ENCODE measurements around the gene MDFI. TPM values are rescaled to one million over a fixed set of nuclear protein-coding genes. Genes with fewer than 3 reads are reported as not detected.

The MDFI gene
- total RNA-seq, 4 donors from 2014 or later = 30.4 to 70.9 (median 39.8) TPM

GRCh38 chr6:41651962-41652657 is 13.8 kb downstream of the MDFI start:
- TF ChIP-seq, protein P1, sequence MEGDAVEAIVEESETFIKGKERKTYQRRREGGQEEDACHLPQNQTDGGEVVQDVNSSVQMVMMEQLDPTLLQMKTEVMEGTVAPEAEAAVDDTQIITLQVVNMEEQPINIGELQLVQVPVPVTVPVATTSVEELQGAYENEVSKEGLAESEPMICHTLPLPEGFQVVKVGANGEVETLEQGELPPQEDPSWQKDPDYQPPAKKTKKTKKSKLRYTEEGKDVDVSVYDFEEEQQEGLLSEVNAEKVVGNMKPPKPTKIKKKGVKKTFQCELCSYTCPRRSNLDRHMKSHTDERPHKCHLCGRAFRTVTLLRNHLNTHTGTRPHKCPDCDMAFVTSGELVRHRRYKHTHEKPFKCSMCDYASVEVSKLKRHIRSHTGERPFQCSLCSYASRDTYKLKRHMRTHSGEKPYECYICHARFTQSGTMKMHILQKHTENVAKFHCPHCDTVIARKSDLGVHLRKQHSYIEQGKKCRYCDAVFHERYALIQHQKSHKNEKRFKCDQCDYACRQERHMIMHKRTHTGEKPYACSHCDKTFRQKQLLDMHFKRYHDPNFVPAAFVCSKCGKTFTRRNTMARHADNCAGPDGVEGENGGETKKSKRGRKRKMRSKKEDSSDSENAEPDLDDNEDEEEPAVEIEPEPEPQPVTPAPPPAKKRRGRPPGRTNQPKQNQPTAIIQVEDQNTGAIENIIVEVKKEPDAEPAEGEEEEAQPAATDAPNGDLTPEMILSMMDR (IDR thresholded peaks at IDR 0.05) = no peak
- TF ChIP-seq POLR2A (IDR thresholded peaks at IDR 0.05) = no peak
- intact Hi-C loops (cut with DNase I; ENCODE audit: low total_unique reads) = no loop called here
- no peak for DNase-seq (ENCODE audit: low spot score in 2 of 2)
- WGBS, 2 donors = 76 to 78% methylated on average over 14 of the region's 14 CpGs
- H3K4me3 ChIP-seq (ENCODE audit: low read depth, poor library complexity, severe bottlenecking) = no peak overlapping the region

- 77 to 83% methylated on average over 31 to 32 of the region's 32 CpGs for WGBS, 2 donors
- H3K4me3 ChIP-seq (ENCODE audit: low read depth, poor library complexity, severe bottlenecking) = no peak overlapping the region
- intact Hi-C loops (cut with DNase I; ENCODE audit: low total_unique reads) = no loop called here
- DNase-seq (ENCODE audit: low spot score in 2 of 2) = no peak
- TF ChIP-seq POLR2A (IDR thresholded peaks at IDR 0.05) = no peak
- TF ChIP-seq, protein P1 (IDR thresholded peaks at IDR 0.05) = no peak
Observed at GRCh38 chr6:41652866-41653652, 14.8 kb downstream of the MDFI start.

GRCh38 chr6:41653691-41654090 is 15.4 kb downstream of the MDFI start:
- 64 to 86% methylated on average over 4 to 5 of the region's 5 CpGs for WGBS, 2 donors
- DNase-seq (ENCODE audit: low spot score in 2 of 2) = no peak
- TF ChIP-seq POLR2A (IDR thresholded peaks at IDR 0.05) = no peak
- TF ChIP-seq, protein P1 (IDR thresholded peaks at IDR 0.05) = no peak
- intact Hi-C loops (cut with DNase I; ENCODE audit: low total_unique reads) = no loop called here
- H3K4me3 ChIP-seq (ENCODE audit: low read depth, poor library complexity, severe bottlenecking) = no peak overlapping the region

DNA sequence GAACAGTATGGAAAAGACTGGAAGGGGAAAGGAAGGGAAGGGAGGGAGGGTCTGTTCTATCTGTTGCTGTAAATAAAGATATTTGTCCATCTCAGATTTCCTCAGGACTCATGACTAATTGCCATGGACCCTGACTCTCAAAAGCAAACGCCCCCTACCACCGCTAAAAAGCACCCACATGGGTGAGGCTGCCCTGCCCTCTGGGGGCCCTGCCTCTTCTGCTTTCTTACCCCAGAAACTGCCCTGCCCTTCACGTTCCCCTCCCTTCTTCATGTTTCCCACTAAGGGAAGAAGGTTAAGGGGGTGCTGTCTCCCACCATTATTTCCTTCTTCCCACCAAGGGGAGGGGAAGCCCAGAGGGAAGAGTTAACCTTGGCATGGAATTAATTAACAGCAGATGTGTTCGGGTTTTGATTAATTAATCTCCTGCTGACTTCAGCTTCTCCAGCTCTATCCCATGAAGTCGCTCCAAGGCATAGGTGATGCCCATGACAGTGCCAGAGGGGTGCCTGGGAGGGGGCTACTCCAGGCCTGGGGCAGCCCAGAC is 16.0 kb downstream of the MDFI start:
- TF ChIP-seq, protein P1 (IDR thresholded peaks at IDR 0.05) = no peak
- no peak for TF ChIP-seq POLR2A (IDR thresholded peaks at IDR 0.05)
- intact Hi-C loops (cut with DNase I; ENCODE audit: low total_unique reads) = no loop called here
- DNase-seq (ENCODE audit: low spot score in 2 of 2) = no peak
- 57 to 71% methylated on average over 5 of the region's 5 CpGs for WGBS, 2 donors
- no peak overlapping the region for H3K4me3 ChIP-seq (ENCODE audit: low read depth, poor library complexity, severe bottlenecking)

GRCh38 chr6:41654698-41655151 is 16.5 kb downstream of the MDFI start:
- no peak for TF ChIP-seq POLR2A (IDR thresholded peaks at IDR 0.05)
- TF ChIP-seq, protein P1 (IDR thresholded peaks at IDR 0.05) = no peak
- WGBS, 2 donors = 70 to 86% methylated on average over 8 of the region's 8 CpGs
- intact Hi-C loops (cut with DNase I; ENCODE audit: low total_unique reads) = no loop called here
- H3K4me3 ChIP-seq (ENCODE audit: low read depth, poor library complexity, severe bottlenecking) = no peak overlapping the region
- DNase-seq (ENCODE audit: low spot score in 2 of 2) = no peak
